ENCODE measurements around the gene PHKG2.
"Not testable (repeated sequence)": the region's sequence is repeated elsewhere in the genome, so short reads cannot be mapped to it uniquely, and the experiment has no call there.

PHKG2 gene
- total RNA-seq = 21.0 to 30.0 reads per million in 2 donors

- peak; percentile 92 for DNase-seq
Measured at GRCh38 chr16:30747799-30748633, at the start of gene PHKG2. TSS of gene PHKG2 (plus strand) at chr16:30748425. CDS start at chr16:30748821, 396 bp downstream.

- peak; percentile 66 for DNase-seq
Measured at GRCh38 chr16:30698816-30699614, 49.2 kb upstream of the PHKG2 start, which contains the start of gene SRCAP. TSS of gene SRCAP (plus strand) at chr16:30699171. CDS start at chr16:30700825, 1,654 bp downstream.

GRCh38 chr16:30699615-30700099 lies 48.6 kb upstream of the PHKG2 start:
- no peak for DNase-seq

GRCh38 chr16:30700491-30700890 lies 47.7 kb upstream of the PHKG2 start:
- no peak for DNase-seq

- DNase-seq = no peak
Measured at GRCh38 chr16:30700971-30701370, 47.3 kb upstream of the PHKG2 start.

GRCh38 chr16:30703071-30703470 lies 45.2 kb upstream of the PHKG2 start:
- DNase-seq = not testable (repeated sequence)

GRCh38 chr16:30703971-30704370 lies 44.3 kb upstream of the PHKG2 start:
- DNase-seq = no peak

GRCh38 chr16:30706046-30706445 lies 42.2 kb upstream of the PHKG2 start:
- DNase-seq = no peak

GRCh38 chr16:30710971-30711370 lies 37.3 kb upstream of the PHKG2 start:
- no peak for DNase-seq

GRCh38 chr16:30711712-30712111 lies 36.5 kb upstream of the PHKG2 start:
- no peak for DNase-seq

GRCh38 chr16:30715750-30716445 lies 32.3 kb upstream of the PHKG2 start:
- DNase-seq = peak; percentile 12

GRCh38 chr16:30720086-30720485 lies 28.1 kb upstream of the PHKG2 start:
- DNase-seq = no peak

- DNase-seq = no peak
Measured at GRCh38 chr16:30720694-30721093, 27.5 kb upstream of the PHKG2 start.

GRCh38 chr16:30721167-30721566 lies 27.1 kb upstream of the PHKG2 start:
- DNase-seq = no peak

GRCh38 chr16:30721606-30722005 lies 26.6 kb upstream of the PHKG2 start:
- DNase-seq = no peak

GRCh38 chr16:30722443-30722842 lies 25.8 kb upstream of the PHKG2 start:
- no peak for DNase-seq

- no peak for DNase-seq
Measured at GRCh38 chr16:30722916-30723315, 25.3 kb upstream of the PHKG2 start.

GRCh38 chr16:30723725-30724355 lies 24.4 kb upstream of the PHKG2 start:
- no peak for DNase-seq

- DNase-seq = no peak
Measured at GRCh38 chr16:30724641-30725417, 23.4 kb upstream of the PHKG2 start.

- no peak for DNase-seq
Measured at GRCh38 chr16:30725418-30725792, 22.8 kb upstream of the PHKG2 start.

GRCh38 chr16:30728321-30728720 lies 19.9 kb upstream of the PHKG2 start:
- DNase-seq = no peak

Data from T-helper 9 cell (primary cell).